PC-3 (cell line): ENCODE measurements around the gene PPIA. TPM values are rescaled to one million over a fixed set of nuclear protein-coding genes. Genes with fewer than 3 reads are reported as not detected.

Experiments
- ATAC-seq: fragments of 200-7000 bp; cut with Tn5 transposase; 2 replicates; pipeline ENCODE4 v1.9.1; 2020; ENCODE audit warnings: mild to moderate bottlenecking, moderate library complexity
- BruUV-seq: library from RNA; stranded (reverse); fragments of 400-500 nt; replicated peaks from 2 replicates; lab custom pipeline; 2021; lab: Mats Ljungman, UMichigan
- CTCF ChIA-PET: fragments of 300-600 bp; sonication (Branson Sonifier 250); formaldehyde crosslinking; loops from one replicate; lab custom pipeline; 2022; ENCODE audit warnings: antibody characterized with exemption; lab: Charles Lee
- POLR2A ChIA-PET: fragments of 300-600 bp; sonication (Branson Sonifier 250); formaldehyde crosslinking; loops from one replicate; lab custom pipeline; 2022; ENCODE audit warnings: antibody characterized with exemption; ENCODE audit not compliant: unreplicated experiment; lab: Charles Lee
- DNase-seq: peaks from one replicate; pipeline ENCODE4 v3.0.0-alpha.2; 2015
- H2AFZ ChIP-seq: fragments of 300-600 bp; sonication (generic); 2 replicates; pipeline ENCODE4 v1.6.0; 2016; ENCODE audit warnings: antibody characterized with exemption, low read length
- H3F3A ChIP-seq: fragments of 300-600 bp; sonication (generic); one replicate; pipeline ENCODE4 v1.6.0; 2017; ENCODE audit warnings: antibody characterized with exemption, low read length, control low read depth, mild to moderate bottlenecking; ENCODE audit not compliant: unreplicated experiment
- H3K27ac ChIP-seq: fragments of 300-600 bp; sonication (generic); 2 replicates; pipeline ENCODE4 v1.5.1; 2016; ENCODE audit warnings: mild to moderate bottlenecking, low read length
- H3K27me3 ChIP-seq: fragments of 300-600 bp; sonication (generic); 2 replicates; pipeline ENCODE4 v1.6.1; 2016; ENCODE audit warnings: low read length, mixed read lengths
- H3K36me3 ChIP-seq: fragments of 300-600 bp; sonication (generic); 2 replicates; pipeline ENCODE4 v1.6.1; 2016; ENCODE audit warnings: low read depth, mixed run types, low read length, mixed read lengths
- H3K4me1 ChIP-seq: fragments of 300-600 bp; sonication (generic); 2 replicates; pipeline ENCODE4 v1.5.1; 2016; ENCODE audit warnings: low read length; ENCODE audit not compliant: insufficient read depth
- H3K4me2 ChIP-seq: fragments of 300-600 bp; sonication (generic); 2 replicates; pipeline ENCODE4 v1.6.0; 2016; ENCODE audit warnings: low read length
- H3K4me3 ChIP-seq: fragments of 300-600 bp; sonication (generic); 2 replicates; pipeline ENCODE4 v1.5.1; 2016; ENCODE audit warnings: mild to moderate bottlenecking, low read length, mixed read lengths
- H3K79me2 ChIP-seq: fragments of 300-600 bp; sonication (generic); 2 replicates; pipeline ENCODE4 v1.6.1; 2017; ENCODE audit warnings: low read length, mixed read lengths
- H3K9ac ChIP-seq: fragments of 300-600 bp; sonication (generic); 2 replicates; pipeline ENCODE4 v1.6.0; 2016; ENCODE audit warnings: mild to moderate bottlenecking, low read length
- H3K9me2 ChIP-seq: fragments of 300-600 bp; sonication (generic); replicated peaks from 2 replicates; pipeline ENCODE4 v1.6.1; 2016; ENCODE audit warnings: mixed run types, low read length, mixed read lengths
- H3K9me3 ChIP-seq: fragments of 300-600 bp; sonication (generic); 2 replicates; pipeline ENCODE4 v1.6.1; 2016; ENCODE audit warnings: low read length, mixed read lengths
- H4K20me1 ChIP-seq: fragments of 300-600 bp; sonication (generic); 2 replicates; pipeline ENCODE4 v1.6.1; 2016; ENCODE audit warnings: low read length, mixed read lengths
- CTCF ChIP-seq: fragments of 300-600 bp; sonication (generic); conservative IDR thresholded peaks from 2 replicates; pipeline ENCODE4 v1.5.1; 2017; ENCODE audit warnings: antibody characterized with exemption, low read depth, mild to moderate bottlenecking, low read length
- EZH2 ChIP-seq: fragments of 300-600 bp; sonication (generic); IDR thresholded peaks from one replicate; pipeline ENCODE4 v1.6.1; 2017; ENCODE audit warnings: antibody characterized with exemption, mild to moderate bottlenecking, low read length; ENCODE audit not compliant: unreplicated experiment
- EZH2phosphoT487 ChIP-seq: fragments of 300-600 bp; sonication (generic); IDR thresholded peaks from 2 replicates; pipeline ENCODE4 v1.6.1; 2018; ENCODE audit warnings: mild to moderate bottlenecking, antibody characterized with exemption, low read length, borderline replicate concordance
- intact Hi-C: fragments of 100-400 bp; cut with micrococcal nuclease; formaldehyde crosslinking; loops from 2 replicates; pipeline ENCODE4 v1.9.0; 2023
- total RNA-seq: library from RNA; depleted of rRNA; stranded (reverse); fragments of >200 nt; gene quantifications from 2 replicates; pipeline ENCODE4 v1.2.3, GENCODE V29; 2014

PPIA gene
- total RNA-seq, 1 experiment from 2014 or later = 4,136 TPM

- POLR2A ChIA-PET = no interaction called here
- H3K4me1 ChIP-seq = peaks cover 24% of the 10 kb centered on the region
- no peaks in the 10 kb centered on the region for H3F3A ChIP-seq
- DNase-seq (no peak), ATAC-seq (peak; percentile 4)
- TF ChIP-seq EZH2phosphoT487 (no peak), EZH2 (no peak), CTCF (no peak)
- intact Hi-C loops = loop anchor here (1.0 to 5.0 kb wide), 3 partner anchors 14 to 162 kb away; partner anchors contain the start of gene PPIA
- peaks cover 8% of the 10 kb centered on the region; the same call in 1 of the 2 replicates for H3K36me3 ChIP-seq
- peaks cover 15% of the 10 kb centered on the region for H4K20me1 ChIP-seq
- H3K9ac ChIP-seq = peak overlapping the region; percentile 89
- BruUV-seq = no TSS peak
- H3K79me2 ChIP-seq = peaks cover 51% of the 10 kb centered on the region
- no peaks in the 10 kb centered on the region for H3K9me2 ChIP-seq
- H2AFZ ChIP-seq = no peak overlapping the region
- H3K27ac ChIP-seq = peak overlapping the region; percentile 28
- H3K27me3 ChIP-seq = no peaks in the 10 kb centered on the region
- CTCF ChIA-PET = no interaction called here
- H3K9me3 ChIP-seq = no peaks in the 10 kb centered on the region
- H3K4me3 ChIP-seq = peak overlapping the region; percentile 85
- peak overlapping the region; percentile 85 for H3K4me2 ChIP-seq
Observed at GRCh38 chr7:44748948-44749731, 47.3 kb upstream of the PPIA start.

DNA sequence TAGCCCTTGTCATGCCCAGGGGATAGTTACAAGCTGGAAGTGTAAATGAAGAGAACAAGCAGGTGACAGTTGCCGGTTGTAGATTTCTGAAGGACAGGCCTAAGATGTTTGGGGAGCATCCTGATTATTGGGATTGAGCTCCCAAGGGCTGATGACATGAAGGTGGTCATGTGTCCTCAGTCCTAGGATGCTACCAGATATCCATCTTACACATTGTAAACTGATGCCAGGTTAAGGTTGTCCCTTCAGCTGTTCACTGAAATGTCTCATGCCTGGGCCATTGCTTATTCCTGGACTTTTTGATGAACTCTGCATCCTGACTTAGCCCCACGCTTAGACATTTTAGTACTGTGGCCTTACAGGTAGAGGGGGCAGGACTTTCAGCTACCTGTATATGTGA is 46.5 kb upstream of the PPIA start:
- Histone ChIP-seq H3K79me2 (peaks cover 60% of the 10 kb centered on the region), H3K4me3 (peak overlapping the region; percentile 85), H3K27me3 (no peaks in the 10 kb centered on the region), H3K9me3 (no peaks in the 10 kb centered on the region), H2AFZ (no peak overlapping the region), H4K20me1 (peaks cover 15% of the 10 kb centered on the region), H3K9me2 (no peaks in the 10 kb centered on the region), H3K27ac (0 out of 2 replicates have a peak overlapping the region, but pooled peaks have one; percentile 28), H3K4me2 (peak overlapping the region; percentile 85), H3K4me1 (peaks cover 24% of the 10 kb centered on the region), H3K9ac (peak overlapping the region; percentile 89), H3K36me3 (peaks cover 8% of the 10 kb centered on the region; the same call in 1 of the 2 replicates), H3F3A (no peaks in the 10 kb centered on the region)
- intact Hi-C loops = loop anchor here (5.0 kb wide), 2 partner anchors 47 to 163 kb away; partner anchors contain the start of gene PPIA
- TSS peak; percentile 44 for BruUV-seq
- CTCF ChIA-PET = no interaction called here
- no peak for TF ChIP-seq EZH2
- TF ChIP-seq CTCF = no peak
- no peak for TF ChIP-seq EZH2phosphoT487
- ATAC-seq (no peak), DNase-seq (no peak)
- POLR2A ChIA-PET = no interaction called here

DNA sequence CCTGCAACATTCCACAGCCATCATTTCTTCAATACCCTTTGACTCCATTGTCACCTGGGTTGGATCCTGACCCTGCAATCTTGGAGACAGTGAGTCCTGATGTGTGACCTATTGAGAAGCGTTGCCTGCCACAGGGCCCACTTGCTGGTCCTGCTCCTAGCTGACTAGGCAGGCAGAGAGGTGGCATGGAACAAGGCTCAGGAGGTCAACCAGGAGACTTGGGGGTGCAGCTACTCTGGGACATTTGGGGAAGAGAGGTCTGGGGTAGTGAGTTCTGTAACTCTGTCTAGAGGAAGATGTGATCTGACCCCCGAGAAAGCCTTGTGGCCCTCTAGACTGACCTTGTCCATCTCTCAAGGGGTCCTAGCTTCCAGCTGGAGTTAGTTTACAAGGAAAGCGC is 46.1 kb upstream of the PPIA start:
- H3K27me3 ChIP-seq = no peaks in the 10 kb centered on the region
- intact Hi-C loops = no loop called here
- H3K9me2 ChIP-seq = no peaks in the 10 kb centered on the region
- CTCF ChIA-PET = interaction anchor here (1.0 kb wide), 1 partner anchor 162 kb away, joined by 3 read pairs; no protein-coding TSS in a partner anchor
- BruUV-seq = no TSS peak
- POLR2A ChIA-PET = no interaction called here
- no peak for DNase-seq
- no peak for ATAC-seq
- H3K36me3 ChIP-seq = peaks cover 8% of the 10 kb centered on the region; the same call in 1 of the 2 replicates
- no peak overlapping the region for H3K27ac ChIP-seq
- peaks cover 15% of the 10 kb centered on the region for H4K20me1 ChIP-seq
- H3K9me3 ChIP-seq = no peaks in the 10 kb centered on the region
- H3K79me2 ChIP-seq = peaks cover 64% of the 10 kb centered on the region
- H3K4me1 ChIP-seq = peaks cover 24% of the 10 kb centered on the region
- H3F3A ChIP-seq = no peaks in the 10 kb centered on the region
- TF ChIP-seq CTCF = no peak
- no peak for TF ChIP-seq EZH2phosphoT487
- no peak for TF ChIP-seq EZH2
- H3K9ac ChIP-seq = no peak overlapping the region; the same call in 1 of the 2 replicates
- peak overlapping the region; percentile 85 for H3K4me2 ChIP-seq
- peak overlapping the region; percentile 85; the same call in 1 of the 2 replicates for H3K4me3 ChIP-seq
- H2AFZ ChIP-seq = no peak overlapping the region
